Neural crest cell (in vitro differentiated cells): ENCODE measurements around the gene MMAA. TPM values are rescaled to one million over a fixed set of nuclear protein-coding genes. Genes with fewer than 3 reads are reported as not detected.

Experiments
- DNase-seq: peaks from one replicate; pipeline ENCODE4 v3.0.0; 2021; ENCODE audit warnings: low read depth, mixed read lengths, low spot score
- H3K27ac Mint-ChIP-seq: one replicate; pipeline ENCODE4 v1.8.0; 2021; ENCODE audit warnings: mild to moderate bottlenecking, mixed read lengths; ENCODE audit not compliant: unreplicated experiment
- H3K27me3 Mint-ChIP-seq: 2 replicates; pipeline ENCODE4 v1.8.0; 2021; ENCODE audit warnings: low read depth, mild to moderate bottlenecking, mixed read lengths
- H3K36me3 Mint-ChIP-seq: 2 replicates; pipeline ENCODE4 v1.8.0; 2021; ENCODE audit warnings: low read depth, mild to moderate bottlenecking, mixed read lengths
- H3K4me1 Mint-ChIP-seq: 2 replicates; pipeline ENCODE4 v1.8.0; 2021; ENCODE audit warnings: mixed read lengths
- H3K4me3 Mint-ChIP-seq: one replicate; pipeline ENCODE4 v1.8.0; 2021; ENCODE audit warnings: mild to moderate bottlenecking, mixed read lengths
- H3K9me3 Mint-ChIP-seq: 2 replicates; pipeline ENCODE4 v1.8.0; 2021; ENCODE audit warnings: mixed read lengths
- total RNA-seq: library from RNA; stranded (reverse); gene quantifications from 2 replicates; pipeline ENCODE4 v1.2.1, GENCODE V29; 2021
- TF ChIP-seq, protein P1 (sequence below): fragments of 200-600 bp; sonication (generic); conservative IDR thresholded peaks from 2 replicates; pipeline ENCODE4 v1.5.0; 2021; ENCODE audit warnings: antibody characterized with exemption, mild to moderate bottlenecking

Gene MMAA
- total RNA-seq, 1 donor from 2014 or later, result 4.9 TPM

- H3K27me3 Mint-ChIP-seq, result no peaks in the 10 kb centered on the region
- H3K27ac Mint-ChIP-seq, result no peak overlapping the region
- H3K4me3 Mint-ChIP-seq, result no peak overlapping the region
- TF ChIP-seq, protein P1, sequence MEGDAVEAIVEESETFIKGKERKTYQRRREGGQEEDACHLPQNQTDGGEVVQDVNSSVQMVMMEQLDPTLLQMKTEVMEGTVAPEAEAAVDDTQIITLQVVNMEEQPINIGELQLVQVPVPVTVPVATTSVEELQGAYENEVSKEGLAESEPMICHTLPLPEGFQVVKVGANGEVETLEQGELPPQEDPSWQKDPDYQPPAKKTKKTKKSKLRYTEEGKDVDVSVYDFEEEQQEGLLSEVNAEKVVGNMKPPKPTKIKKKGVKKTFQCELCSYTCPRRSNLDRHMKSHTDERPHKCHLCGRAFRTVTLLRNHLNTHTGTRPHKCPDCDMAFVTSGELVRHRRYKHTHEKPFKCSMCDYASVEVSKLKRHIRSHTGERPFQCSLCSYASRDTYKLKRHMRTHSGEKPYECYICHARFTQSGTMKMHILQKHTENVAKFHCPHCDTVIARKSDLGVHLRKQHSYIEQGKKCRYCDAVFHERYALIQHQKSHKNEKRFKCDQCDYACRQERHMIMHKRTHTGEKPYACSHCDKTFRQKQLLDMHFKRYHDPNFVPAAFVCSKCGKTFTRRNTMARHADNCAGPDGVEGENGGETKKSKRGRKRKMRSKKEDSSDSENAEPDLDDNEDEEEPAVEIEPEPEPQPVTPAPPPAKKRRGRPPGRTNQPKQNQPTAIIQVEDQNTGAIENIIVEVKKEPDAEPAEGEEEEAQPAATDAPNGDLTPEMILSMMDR, result no peak
- no peaks in the 10 kb centered on the region for H3K9me3 Mint-ChIP-seq
- no peak for DNase-seq
- H3K36me3 Mint-ChIP-seq, result peaks cover 4% of the 10 kb centered on the region
- H3K4me1 Mint-ChIP-seq, result no peaks in the 10 kb centered on the region
Measured at GRCh38 chr4:145643295-145643694, 24.1 kb downstream of the MMAA start.

- Mint-ChIP-seq H3K36me3 (no peaks in the 10 kb centered on the region), H3K4me1 (no peaks in the 10 kb centered on the region), H3K4me3 (no peak overlapping the region), H3K27me3 (no peaks in the 10 kb centered on the region), H3K27ac (no peak overlapping the region), H3K9me3 (no peaks in the 10 kb centered on the region)
- TF ChIP-seq, protein P1, result no peak
- no peak for DNase-seq
Measured at GRCh38 chr4:145644699-145645098, 25.5 kb downstream of the MMAA start.

DNA sequence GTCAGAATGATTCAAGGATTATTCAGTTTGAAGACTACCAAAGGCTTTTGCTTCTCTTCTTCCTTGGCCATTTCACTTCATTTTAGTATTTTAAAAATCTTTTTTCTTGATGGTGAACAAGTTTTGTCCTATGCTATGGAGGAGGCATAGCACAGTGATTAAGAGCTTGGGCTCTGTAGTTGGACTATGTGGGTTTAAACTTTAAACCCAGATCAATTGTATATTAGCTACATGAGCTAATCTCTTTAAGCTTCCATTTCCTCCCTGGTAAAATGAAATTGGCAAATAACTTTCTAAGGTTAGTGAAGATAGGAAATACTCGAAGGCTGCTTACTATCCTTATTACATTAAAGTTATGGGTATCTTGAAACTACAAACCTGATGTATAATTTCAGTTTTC lies 37.0 kb downstream of the MMAA start:
- no peak overlapping the region for H3K4me3 Mint-ChIP-seq
- peaks cover 10% of the 10 kb centered on the region for H3K36me3 Mint-ChIP-seq
- no peak overlapping the region for H3K27ac Mint-ChIP-seq
- TF ChIP-seq, protein P1, result no peak
- no peak for DNase-seq
- no peaks in the 10 kb centered on the region for H3K9me3 Mint-ChIP-seq
- H3K4me1 Mint-ChIP-seq, result no peaks in the 10 kb centered on the region
- H3K27me3 Mint-ChIP-seq, result no peaks in the 10 kb centered on the region

- H3K36me3 Mint-ChIP-seq, result peaks cover 9% of the 10 kb centered on the region
- H3K9me3 Mint-ChIP-seq, result peaks cover 4% of the 10 kb centered on the region
- no peaks in the 10 kb centered on the region for H3K4me1 Mint-ChIP-seq
- H3K4me3 Mint-ChIP-seq, result no peak overlapping the region
- TF ChIP-seq, protein P1, result no peak
- no peak for DNase-seq
- H3K27ac Mint-ChIP-seq, result no peak overlapping the region
- no peaks in the 10 kb centered on the region for H3K27me3 Mint-ChIP-seq
Measured at GRCh38 chr4:145660064-145660463, 40.9 kb downstream of the MMAA start.

DNA sequence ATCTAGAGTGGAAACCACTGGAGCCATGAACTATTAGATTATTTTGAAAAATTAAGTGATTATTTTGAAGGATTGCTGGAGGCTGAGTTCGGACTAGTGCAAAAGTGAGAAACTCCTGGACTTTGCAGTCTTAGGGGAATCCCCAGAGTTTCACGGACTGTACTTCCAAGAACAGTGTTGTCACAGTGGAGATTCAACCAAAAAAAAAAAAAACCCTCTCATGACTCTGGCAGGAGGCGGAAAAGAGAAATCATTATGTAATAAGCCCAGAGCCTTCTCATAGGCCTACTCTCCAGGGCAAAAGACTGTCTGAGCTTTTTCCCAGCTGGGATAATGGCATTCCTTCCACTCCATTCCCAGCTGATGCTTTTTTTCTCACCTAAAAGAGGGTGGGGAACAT lies 44.0 kb downstream of the MMAA start:
- Mint-ChIP-seq H3K27ac (no peak overlapping the region), H3K27me3 (no peaks in the 10 kb centered on the region), H3K9me3 (peaks cover 11% of the 10 kb centered on the region), H3K4me3 (no peak overlapping the region), H3K36me3 (peaks cover 9% of the 10 kb centered on the region), H3K4me1 (no peaks in the 10 kb centered on the region)
- TF ChIP-seq, protein P1, result no peak
- DNase-seq, result no peak

DNA sequence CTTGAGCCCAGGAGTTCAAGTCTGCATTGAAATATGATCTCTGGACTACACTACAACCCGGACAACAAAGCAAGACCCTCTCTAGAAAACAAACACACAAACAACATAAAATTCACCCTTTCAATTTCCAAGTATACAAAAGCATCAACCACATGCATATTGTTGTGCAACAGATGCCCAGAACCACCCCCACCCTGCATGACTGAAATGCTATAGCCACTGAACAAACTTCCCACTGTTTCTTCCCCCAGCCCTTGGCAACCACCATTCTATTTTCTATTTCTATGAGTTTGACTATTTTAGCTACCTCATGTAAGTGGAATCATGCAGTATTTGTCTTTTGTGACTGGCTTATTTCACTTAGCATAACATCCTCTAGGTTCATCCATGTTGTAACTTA lies 46.6 kb downstream of the MMAA start:
- Mint-ChIP-seq H3K9me3 (peaks cover 11% of the 10 kb centered on the region), H3K36me3 (peaks cover 2% of the 10 kb centered on the region), H3K4me1 (no peaks in the 10 kb centered on the region), H3K27ac (no peak overlapping the region), H3K4me3 (no peak overlapping the region), H3K27me3 (no peaks in the 10 kb centered on the region)
- TF ChIP-seq, protein P1, result no peak
- DNase-seq, result no peak
